Activated naive CD4-positive, alpha-beta T cell treated with anti-CD3 and anti-CD28 coated beads, Interleukin-2, amount 50 U/mL, for 72 hours (primary cell): ENCODE measurements around the gene MIXL1. TPM values are rescaled to one million over a fixed set of nuclear protein-coding genes. Genes with fewer than 3 reads are reported as not detected.
"Not testable (repeated sequence)": the region's sequence is repeated elsewhere in the genome, so short reads cannot be mapped to it uniquely, and the experiment has no call there.

Experiments used
- ATAC-seq, 2 donors: fragments of 150-1000 bp; cut with Tn5 transposase; 2 replicates each; pipeline ENCODE4 v1.10.0; 2021; ENCODE audit warnings: mild to moderate bottlenecking in 2 of 2, moderate library complexity in 2 of 2
- DNase-seq, 2 donors: peaks; one replicate each; pipeline ENCODE4 v3.0.0; 2021 to 2022; ENCODE audit warnings: low spot score in 2 of 2
- H3K27ac Mint-ChIP-seq, 2 donors: one replicate each; pipeline ENCODE4 v1.8.0; 2022; ENCODE audit warnings: mild to moderate bottlenecking in 2 of 2, mixed read lengths in 2 of 2
- H3K36me3 Mint-ChIP-seq, 2 donors: one replicate each; pipeline ENCODE4 v1.8.0; 2022; ENCODE audit warnings: mixed read lengths in 2 of 2
- H3K9me3 Mint-ChIP-seq, 2 donors: one replicate each; pipeline ENCODE4 v1.8.0; 2022; ENCODE audit warnings: mixed read lengths in 2 of 2
- total RNA-seq, 2 donors: library from RNA; stranded (reverse); gene quantifications; one replicate each; pipeline ENCODE4 v1.2.3, GENCODE V29; 2022

The MIXL1 gene
- total RNA-seq, 2 donors from 2014 or later = 0.27 TPM; not detected in 1

GRCh38 chr1:226250511-226250910, 27.0 kb downstream of the MIXL1 start:
- Mint-ChIP-seq H3K36me3 (no peaks in the 10 kb centered on the region), H3K27ac (no peak overlapping the region), H3K9me3 (no peaks in the 10 kb centered on the region)
- ATAC-seq (no peak), DNase-seq (no peak)

DNA sequence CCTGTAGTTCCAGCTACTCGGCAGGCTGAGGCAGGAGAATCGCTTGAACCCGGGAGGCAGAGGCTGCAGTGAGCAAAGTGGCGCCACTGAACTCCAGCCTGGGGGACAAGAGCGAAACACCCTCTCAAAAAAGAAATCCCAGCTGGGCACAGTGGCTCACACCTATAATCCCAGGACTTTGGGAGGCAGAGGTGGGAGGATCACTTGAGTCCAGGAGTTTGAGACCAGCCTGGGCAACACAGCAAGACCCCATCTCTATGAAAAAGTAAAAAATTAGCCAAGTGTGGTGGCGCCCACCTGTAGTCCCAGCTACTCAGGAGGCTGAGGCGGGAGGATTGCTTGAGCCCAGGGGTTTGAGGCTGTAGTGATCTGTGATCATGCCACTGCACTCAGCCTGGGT, 29.4 kb downstream of the MIXL1 start:
- ATAC-seq, H3K36me3 Mint-ChIP-seq, H3K9me3 Mint-ChIP-seq, DNase-seq, H3K27ac Mint-ChIP-seq: not testable (repeated sequence)

DNA sequence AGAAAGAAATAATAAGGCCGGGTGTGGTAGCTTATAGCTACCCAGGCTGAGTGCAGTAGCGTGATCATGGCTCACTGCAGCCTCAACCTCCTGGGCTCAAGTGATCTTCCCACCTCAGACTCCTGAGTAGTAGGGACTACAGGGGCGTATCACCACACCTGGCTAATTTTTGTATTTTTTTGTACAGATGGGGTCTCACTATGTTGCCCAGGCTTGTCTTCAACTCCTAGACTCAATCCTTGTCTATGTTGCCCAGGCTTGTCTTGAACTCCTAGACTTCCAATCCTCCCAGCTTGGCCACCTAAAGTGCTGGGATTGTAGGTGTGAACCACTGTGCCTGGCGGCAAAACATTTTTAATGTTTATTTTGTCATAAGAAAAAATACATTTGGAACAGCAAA, 30.5 kb downstream of the MIXL1 start:
- DNase-seq (no peak), ATAC-seq (no peak)
- Mint-ChIP-seq H3K9me3 (no peaks in the 10 kb centered on the region), H3K27ac (no peak overlapping the region), H3K36me3 (peaks cover 0 to under 1% of the 10 kb centered on the region in 2 donors)

- DNase-seq (no peak), ATAC-seq (no peak)
- H3K36me3 Mint-ChIP-seq = peaks cover 5 to 15% of the 10 kb centered on the region in 2 donors
These were observed 31.9 kb downstream of the MIXL1 start for GRCh38 chr1:226255380-226255779.

DNA sequence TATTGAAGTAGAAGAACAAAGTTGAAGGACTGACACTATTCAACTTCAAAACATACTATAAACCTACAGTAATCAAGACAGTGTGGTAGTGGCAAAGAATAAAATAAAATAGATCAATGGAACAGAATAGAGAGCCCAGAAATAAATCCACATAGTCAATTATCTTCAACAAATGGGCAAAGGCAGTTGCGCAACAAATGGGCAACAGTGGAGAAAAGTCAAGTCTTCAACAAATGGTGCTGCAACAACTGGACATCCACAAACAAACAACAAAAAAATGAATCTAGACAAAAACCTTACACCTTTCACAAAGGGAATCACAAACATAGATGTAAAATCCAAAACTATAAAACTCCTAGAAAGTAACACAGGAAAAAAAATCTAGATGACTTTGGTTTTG, 38.4 kb downstream of the MIXL1 start:
- peaks cover 21 to 36% of the 10 kb centered on the region in 2 donors for H3K36me3 Mint-ChIP-seq
- no peak overlapping the region for H3K27ac Mint-ChIP-seq
- ATAC-seq = no peak
- no peak for DNase-seq
- H3K9me3 Mint-ChIP-seq = peaks cover 4 to 16% of the 10 kb centered on the region in 2 donors

More at GRCh38 chr1:226255380-226255779, 31.9 kb downstream of the MIXL1 start:
- H3K27ac Mint-ChIP-seq = no peak overlapping the region
- H3K9me3 Mint-ChIP-seq = peaks cover 0 to 5% of the 10 kb centered on the region in 2 donors

DNA sequence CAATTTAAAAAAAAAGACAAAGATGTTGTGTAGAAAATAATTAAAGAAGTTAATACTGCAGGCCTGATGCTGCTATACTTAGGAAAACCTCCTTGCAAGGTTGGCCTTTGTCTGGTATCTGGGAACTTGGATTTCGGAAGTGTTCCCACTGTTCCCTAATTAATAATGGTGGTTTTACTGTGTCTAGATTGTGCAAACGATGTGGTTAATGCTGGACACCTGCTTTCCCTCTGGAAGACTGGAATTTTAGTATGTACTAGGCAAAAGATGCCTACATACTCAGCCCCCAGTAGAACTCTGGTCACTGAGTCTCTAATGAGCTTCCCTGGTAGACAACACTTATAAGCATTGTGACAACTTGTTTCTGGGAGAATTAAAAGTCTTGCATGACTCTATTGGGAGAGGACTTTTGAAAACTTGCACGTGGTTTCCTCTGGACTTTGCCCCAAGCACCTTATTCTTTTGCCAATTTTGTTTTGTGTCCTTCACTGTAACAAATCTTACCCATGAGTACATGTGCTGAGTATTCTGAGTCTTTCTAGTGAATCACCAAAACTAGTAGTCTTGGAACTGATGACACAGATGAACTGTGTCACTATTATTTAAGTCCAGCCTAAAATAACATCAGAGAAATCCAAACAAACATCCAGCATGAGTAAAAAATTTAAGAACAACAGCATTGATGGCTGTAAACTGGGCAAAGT, 45.1 kb downstream of the MIXL1 start:
- Mint-ChIP-seq H3K9me3 (no peaks in the 10 kb centered on the region), H3K27ac (no peak overlapping the region), H3K36me3 (no peaks in the 10 kb centered on the region)
- no peak for DNase-seq
- no peak for ATAC-seq

GRCh38 chr1:226272233-226272902, 48.9 kb downstream of the MIXL1 start:
- DNase-seq, ATAC-seq, H3K36me3 Mint-ChIP-seq, H3K9me3 Mint-ChIP-seq: not testable (repeated sequence)
- peak overlapping the region; percentile 30 to 75 for H3K27ac Mint-ChIP-seq

DNA sequence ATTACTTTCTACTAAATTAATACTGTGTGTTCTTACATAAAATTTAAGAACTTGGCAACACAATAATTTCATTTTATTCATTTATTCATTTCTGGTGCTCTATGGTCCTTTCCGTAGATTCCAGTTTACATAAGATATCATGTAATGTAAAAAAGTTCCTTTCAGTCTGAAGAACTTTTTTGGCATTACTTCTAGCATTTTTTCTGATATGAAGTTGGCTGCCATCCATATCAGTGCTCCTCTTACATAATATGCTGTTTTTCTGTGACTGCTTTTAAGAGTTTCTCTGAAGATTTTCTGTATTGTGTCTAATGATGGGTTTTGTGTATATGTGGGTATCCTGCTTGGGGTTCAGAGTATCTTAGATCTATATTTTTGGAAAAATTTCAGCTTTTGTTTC, 50.7 kb downstream of the MIXL1 start:
- no peaks in the 10 kb centered on the region for H3K36me3 Mint-ChIP-seq
- DNase-seq = no peak

GRCh38 chr1:226276077-226276682, 52.7 kb downstream of the MIXL1 start:
- DNase-seq (no peak), ATAC-seq (no peak)
- Mint-ChIP-seq H3K27ac (no peak overlapping the region), H3K36me3 (no peaks in the 10 kb centered on the region), H3K9me3 (no peaks in the 10 kb centered on the region)

More for the DNA sequence above, 50.7 kb downstream of the MIXL1 start:
- no peak for ATAC-seq
- Mint-ChIP-seq H3K27ac (no peak overlapping the region), H3K9me3 (no peaks in the 10 kb centered on the region)

Other genes with a start within 250 kb of the MIXL1 start
- 10 to 100 TPM; 15.9 to 29.6 TPM for gene SDE2, start 224.3 kb upstream of the MIXL1 start, total RNA-seq
- 100 to 1,000 TPM; 292 to 444 TPM for gene H3-3A, start 160.9 kb upstream of the MIXL1 start, total RNA-seq
- 10 to 100 TPM; 18.9 to 26.4 TPM for gene ACBD3, start 36.9 kb upstream of the MIXL1 start, total RNA-seq
- gene LIN9, start 85.5 kb downstream of the MIXL1 start, total RNA-seq = 1 to 10 TPM; 6.4 to 10.0 TPM
- 100 to 1,000 TPM; 176 to 234 TPM for gene PARP1, start 184.4 kb downstream of the MIXL1 start, total RNA-seq